ENCODE measurements around the gene CYP4A22.
"Not testable (repeated sequence)": the region's sequence is repeated elsewhere in the genome, so short reads cannot be mapped to it uniquely, and the experiment has no call there.

CYP4A22 gene

GRCh38 chr1:47184822-47185677 is 47.8 kb downstream of the CYP4A22 start:
- no peak for DNase-seq (ENCODE audit: low read depth in 2 of 2)

GRCh38 chr1:47186267-47187185 is 49.3 kb downstream of the CYP4A22 start:
- DNase-seq (ENCODE audit: low read depth in 2 of 2): no peak

- no peak for DNase-seq (ENCODE audit: low read depth in 2 of 2)
Measured at GRCh38 chr1:47187231-47187925, 50.1 kb downstream of the CYP4A22 start.

GRCh38 chr1:47187926-47188250 is 50.6 kb downstream of the CYP4A22 start:
- no peak for DNase-seq (ENCODE audit: low read depth in 2 of 2)

- no peak for DNase-seq (ENCODE audit: low read depth in 2 of 2)
Measured at GRCh38 chr1:47188791-47189785, 51.8 kb downstream of the CYP4A22 start.

- DNase-seq (ENCODE audit: low read depth in 2 of 2): no peak
Measured at GRCh38 chr1:47189844-47190508, 52.7 kb downstream of the CYP4A22 start, which contains the start of gene PDZK1IP1. TSS of gene PDZK1IP1 (minus strand) at chr1:47190036. CDS start at chr1:47189932, 104 bp downstream.

GRCh38 chr1:47190509-47190855 is 53.2 kb downstream of the CYP4A22 start:
- DNase-seq (ENCODE audit: low read depth in 2 of 2): no peak

- no peak for DNase-seq (ENCODE audit: low read depth in 2 of 2)
Measured at GRCh38 chr1:47190857-47191256, 53.6 kb downstream of the CYP4A22 start.

GRCh38 chr1:47191940-47192457 is 54.8 kb downstream of the CYP4A22 start:
- DNase-seq (ENCODE audit: low read depth in 2 of 2): no peak

- DNase-seq (ENCODE audit: low read depth in 2 of 2): peak; percentile 31 to 36
Measured at GRCh38 chr1:47192458-47193384, 55.5 kb downstream of the CYP4A22 start.

- not testable (repeated sequence) for DNase-seq (ENCODE audit: low read depth in 2 of 2)
Measured at GRCh38 chr1:47193496-47193895, 56.3 kb downstream of the CYP4A22 start.

GRCh38 chr1:47194311-47194710 is 57.1 kb downstream of the CYP4A22 start:
- DNase-seq (ENCODE audit: low read depth in 2 of 2): no peak

- DNase-seq (ENCODE audit: low read depth in 2 of 2): not testable (repeated sequence)
Measured at GRCh38 chr1:47195981-47196380, 58.7 kb downstream of the CYP4A22 start.

- no peak for DNase-seq (ENCODE audit: low read depth in 2 of 2)
Measured at GRCh38 chr1:47196622-47197021, 59.4 kb downstream of the CYP4A22 start.

- no peak for DNase-seq (ENCODE audit: low read depth in 2 of 2)
Measured at GRCh38 chr1:47198214-47198613, 61.0 kb downstream of the CYP4A22 start.
